ENCODE data around the gene STK32C. TPM values are rescaled to one million over a fixed set of nuclear protein-coding genes. Genes with fewer than 3 reads are reported as not detected.
"Not testable (repeated sequence)": the region's sequence is repeated elsewhere in the genome, so short reads cannot be mapped to it uniquely, and the experiment has no call there.

Gene STK32C
- total RNA-seq, 2 donors from 2014 or later, result 6.1 to 6.6 TPM

GRCh38 chr10:132228616-132229015 lies 79.1 kb downstream of the STK32C start:
- no peak for DNase-seq
- intact Hi-C loops (cut with DNase I), result loop anchor here in 1 of 2 donors (10.0 kb wide), 1 partner anchor 216 kb away; no protein-coding TSS in a partner anchor
- no peak for ATAC-seq

DNA sequence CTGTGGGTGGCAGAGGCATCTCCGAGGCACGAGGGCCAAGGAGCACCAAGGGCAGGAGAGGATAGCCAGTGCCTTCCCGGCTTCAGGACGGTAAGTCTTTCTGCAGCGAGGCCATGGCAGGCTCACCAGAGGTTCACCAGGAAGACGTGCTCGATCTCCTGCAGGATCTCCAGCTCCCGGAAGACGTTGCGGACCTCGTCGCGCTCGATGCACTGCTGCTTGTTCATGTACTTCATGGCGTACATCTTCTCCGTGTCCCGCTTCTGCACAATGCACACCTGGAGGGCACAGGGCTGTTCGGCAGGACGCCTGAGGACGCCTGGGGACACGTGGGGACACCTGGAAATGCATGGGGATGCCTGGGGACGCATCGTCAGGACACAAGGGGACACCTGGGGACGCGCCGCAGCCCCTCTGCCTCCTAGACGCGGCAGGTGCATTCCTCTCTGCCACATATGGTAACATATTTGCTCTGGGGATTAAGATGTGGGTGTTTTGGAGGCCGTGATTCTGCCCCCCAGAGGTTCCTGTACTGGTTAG lies 79.8 kb downstream of the STK32C start:
- ATAC-seq, result no peak
- no peak for DNase-seq
- intact Hi-C loops (cut with DNase I), result loop anchor here in 1 of 2 donors (10.0 kb wide), 1 partner anchor 217 kb away; no protein-coding TSS in a partner anchor

DNA sequence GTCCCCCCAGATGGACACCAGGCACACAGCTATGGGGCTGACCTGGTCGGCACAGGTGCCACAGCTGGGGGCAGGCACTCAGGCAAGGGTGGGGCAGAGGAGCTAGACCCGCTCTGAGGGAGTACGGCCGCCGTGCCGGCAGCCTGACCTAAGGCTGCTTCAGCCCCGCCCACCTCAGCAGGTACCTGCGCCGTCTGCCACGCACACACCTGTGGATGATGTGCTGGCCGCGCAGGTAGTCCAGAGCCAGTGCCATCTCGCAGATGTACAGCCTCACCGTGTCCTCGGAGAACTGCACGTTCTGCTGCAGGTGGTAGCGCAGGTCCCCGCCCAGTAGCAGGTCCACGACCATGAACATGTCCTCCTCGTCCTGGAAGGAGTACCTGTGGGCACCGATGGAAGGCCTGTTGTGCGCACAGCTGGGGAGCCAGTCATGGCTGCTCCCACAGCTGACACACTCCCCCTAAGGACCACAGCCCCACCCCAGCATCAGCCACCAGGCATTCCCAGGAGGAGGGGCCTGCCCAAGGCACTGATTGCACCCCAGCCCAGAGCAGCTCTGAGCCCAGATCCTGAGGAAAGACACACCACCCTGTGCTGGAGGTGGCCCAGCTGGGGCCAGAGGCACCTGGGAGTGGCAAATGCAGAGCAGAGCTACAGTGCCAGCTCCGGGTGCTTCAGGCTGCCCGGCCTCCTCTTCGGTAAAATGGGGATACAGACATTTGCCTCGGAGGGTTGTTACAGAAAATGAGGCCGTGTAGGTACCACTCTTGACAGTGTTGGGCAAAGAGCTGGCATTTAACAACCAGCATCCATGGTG lies 81.0 kb downstream of the STK32C start:
- intact Hi-C loops (cut with DNase I), result loop anchor here in 1 of 2 donors (10.0 kb wide), 1 partner anchor 218 kb away; no protein-coding TSS in a partner anchor
- DNase-seq (no peak), ATAC-seq (no peak)

- DNase-seq (no peak), ATAC-seq (no peak)
- intact Hi-C loops (cut with DNase I), result loop anchor here in 1 of 2 donors (10.0 kb wide), 1 partner anchor 219 kb away; no protein-coding TSS in a partner anchor
Measured at GRCh38 chr10:132225849-132226205, 81.9 kb downstream of the STK32C start.

- intact Hi-C loops (cut with DNase I), result loop anchor here in 1 of 2 donors (10.0 kb wide), 1 partner anchor 220 kb away; no protein-coding TSS in a partner anchor
- no peak for DNase-seq
- ATAC-seq, result no peak
Measured at GRCh38 chr10:132225073-132225848, 82.5 kb downstream of the STK32C start.

- no peak for ATAC-seq
- DNase-seq, result no peak
Measured at GRCh38 chr10:132224343-132225072, 83.2 kb downstream of the STK32C start.

GRCh38 chr10:132223611-132224342 lies 84.0 kb downstream of the STK32C start:
- intact Hi-C loops (cut with DNase I), result loop anchor here (2.0 to 10.0 kb wide), 4 partner anchors 129 to 229 kb away; no protein-coding TSS in a partner anchor
- ATAC-seq (no peak), DNase-seq (no peak)

More at GRCh38 chr10:132224343-132225072, 83.2 kb downstream of the STK32C start:
- intact Hi-C loops (cut with DNase I), result loop anchor here in 1 of 2 donors (5.0 to 10.0 kb wide), 2 partner anchors 128 to 220 kb away; no protein-coding TSS in a partner anchor

- intact Hi-C loops (cut with DNase I), result loop anchor here (2.0 to 10.0 kb wide), 4 partner anchors 129 to 230 kb away; no protein-coding TSS in a partner anchor
- ATAC-seq, result peak; percentile 92 to 97
- DNase-seq, result peak; percentile 85
Measured at GRCh38 chr10:132223156-132223590, 84.6 kb downstream of the STK32C start.

GRCh38 chr10:132222726-132223125 lies 85.0 kb downstream of the STK32C start:
- no peak for DNase-seq
- intact Hi-C loops (cut with DNase I), result loop anchor here (2.0 to 10.0 kb wide), 4 partner anchors 130 to 230 kb away; no protein-coding TSS in a partner anchor
- no peak for ATAC-seq

DNA sequence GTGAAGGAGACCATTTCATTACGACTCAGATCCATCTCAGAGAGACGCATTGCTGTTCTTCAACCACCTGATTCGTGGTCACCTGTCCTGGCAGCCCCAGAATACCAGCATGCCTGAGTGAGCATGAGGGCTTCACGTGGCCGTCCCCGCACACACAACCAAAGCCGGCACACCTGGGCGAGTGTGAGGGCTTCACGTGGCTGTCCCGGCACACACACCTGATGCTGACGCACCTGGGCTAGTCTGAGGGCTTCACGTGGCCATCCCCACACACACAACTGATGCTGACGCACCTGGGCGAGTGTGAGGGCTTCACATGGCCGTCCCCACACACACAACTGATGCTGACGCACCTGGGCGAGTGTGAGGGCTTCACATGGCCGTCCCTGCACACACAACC lies 86.8 kb downstream of the STK32C start:
- ATAC-seq, DNase-seq: not testable (repeated sequence)
- intact Hi-C loops (cut with DNase I), result loop anchor here in 1 of 2 donors (5.0 to 10.0 kb wide), 2 partner anchors 131 to 224 kb away; no protein-coding TSS in a partner anchor

GRCh38 chr10:132220061-132220460 lies 87.7 kb downstream of the STK32C start:
- ATAC-seq, result no peak
- intact Hi-C loops (cut with DNase I), result loop anchor here in 1 of 2 donors (5.0 to 10.0 kb wide), 2 partner anchors 132 to 225 kb away; no protein-coding TSS in a partner anchor
- no peak for DNase-seq

- ATAC-seq, result no peak
- DNase-seq, result no peak
- intact Hi-C loops (cut with DNase I), result no loop called here
Measured at GRCh38 chr10:132219486-132219885, 88.3 kb downstream of the STK32C start.

DNA sequence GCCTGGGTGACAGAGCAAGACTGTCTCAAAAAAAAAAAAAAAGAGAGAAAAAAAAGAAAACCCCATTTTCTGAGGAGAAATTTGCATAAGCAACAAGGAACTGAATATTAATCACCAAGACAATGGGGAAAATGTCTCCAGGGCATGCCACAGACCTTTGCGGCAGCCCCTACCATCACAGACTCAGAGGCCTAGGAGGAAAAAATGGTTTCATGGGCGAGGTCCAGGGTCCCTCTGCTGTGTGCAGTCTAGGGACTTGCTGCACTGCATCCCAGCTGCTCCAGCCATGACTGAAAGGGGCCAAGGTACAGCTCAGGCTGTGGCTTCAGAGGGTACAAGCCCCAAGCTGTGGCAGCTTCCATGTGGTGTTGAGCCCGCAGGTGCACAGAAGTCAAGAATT lies 91.3 kb downstream of the STK32C start:
- DNase-seq; intact Hi-C loops (cut with DNase I); ATAC-seq: not testable (repeated sequence)

GRCh38 chr10:132213917-132214316 lies 93.8 kb downstream of the STK32C start:
- DNase-seq, result no peak
- intact Hi-C loops (cut with DNase I), result no loop called here
- ATAC-seq, result no peak

- intact Hi-C loops (cut with DNase I), result no loop called here
- ATAC-seq (no peak), DNase-seq (no peak)
Measured at GRCh38 chr10:132212816-132213215, 94.9 kb downstream of the STK32C start.

DNA sequence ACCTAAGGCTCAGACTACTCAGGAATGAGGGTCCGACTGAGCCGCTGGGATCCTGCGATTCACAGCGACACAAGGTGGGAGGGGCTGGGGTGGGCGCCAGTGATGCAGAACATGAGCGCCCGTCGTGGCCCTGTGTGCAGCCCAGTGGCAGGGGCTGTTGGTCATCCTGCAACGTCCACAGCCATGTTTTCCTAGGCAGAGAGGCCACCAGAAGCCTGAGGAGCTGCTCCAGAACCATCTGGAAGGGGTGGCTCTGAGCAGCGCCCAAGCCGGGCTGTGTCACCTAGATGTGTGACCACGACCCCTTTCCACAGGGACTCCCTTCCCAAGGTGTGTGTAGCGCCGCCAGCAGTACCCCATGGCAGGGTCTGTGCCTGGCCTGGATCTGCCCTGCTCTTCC lies 96.5 kb downstream of the STK32C start:
- DNase-seq (peak; percentile 8), ATAC-seq (no peak)
- intact Hi-C loops (cut with DNase I), result no loop called here

DNA sequence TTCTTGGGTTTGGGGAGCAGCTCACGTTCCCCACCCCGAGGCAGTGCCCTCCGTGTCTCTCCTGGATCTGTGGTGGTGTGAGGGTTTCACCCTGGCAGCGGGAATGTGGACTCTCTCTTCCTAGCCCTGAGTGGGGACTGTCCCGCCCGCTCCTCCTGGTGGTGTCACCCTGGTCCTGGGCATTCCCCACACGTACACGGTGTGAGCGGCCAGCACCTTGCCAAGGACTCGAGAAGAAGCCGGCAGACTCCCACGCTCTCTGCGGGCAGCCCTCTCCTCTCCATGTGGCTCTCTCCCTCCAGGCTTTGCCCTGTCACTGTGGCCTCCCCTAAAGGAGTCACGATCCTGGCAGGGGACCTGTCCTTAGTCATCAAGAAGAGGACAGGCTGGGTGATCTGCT lies 97.0 kb downstream of the STK32C start:
- no peak for ATAC-seq
- peak; percentile 13 for DNase-seq
- intact Hi-C loops (cut with DNase I), result no loop called here
